OCI-LY3 (cell line): ENCODE measurements around the gene ABHD17A.

Experiments used
- H2AFZ ChIP-seq: fragments of 200-600, 300-600 bp; shearing (Covaris generic); 2 replicates; pipeline ENCODE4 v1.6.0; 2014; ENCODE audit warnings: antibody characterized with exemption, low read depth, low read length
- H3K27ac ChIP-seq: fragments of 200-600, 300-600 bp; sonication (generic); 2 replicates; pipeline ENCODE4 v1.5.1; 2014; ENCODE audit warnings: mild to moderate bottlenecking, low read length, moderate library complexity, mixed read lengths
- H3K27me3 ChIP-seq: fragments of 200-600, 300-600 bp; sonication (generic); 2 replicates; pipeline ENCODE4 v1.6.1; 2014; ENCODE audit warnings: low read depth, low read length, mixed read lengths
- H3K36me3 ChIP-seq: fragments of 200-600, 300-600 bp; sonication (generic); replicated peaks from 2 replicates; pipeline ENCODE3; 2014; ENCODE audit warnings: low read depth, low read length, mixed read lengths
- H3K4me1 ChIP-seq: fragments of 300-600, 200-600 bp; sonication (generic); 2 replicates; pipeline ENCODE4 v1.6.1; 2014; ENCODE audit warnings: low read length, mixed read lengths
- H3K4me2 ChIP-seq: fragments of 200-600, 300-600 bp; sonication (generic); 2 replicates; pipeline ENCODE4 v1.6.1; 2014; ENCODE audit warnings: low read length, mixed read lengths
- H3K4me3 ChIP-seq: fragments of 300-600, 200-600 bp; sonication (generic); 2 replicates; pipeline ENCODE4 v1.5.1; 2014; ENCODE audit warnings: antibody characterized with exemption, mild to moderate bottlenecking, low read length, moderate library complexity
- H3K79me2 ChIP-seq: fragments of 300-600, 200-600 bp; shearing (Covaris generic); 2 replicates; pipeline ENCODE4 v1.6.1; 2014; ENCODE audit warnings: mild to moderate bottlenecking, low read length, mixed read lengths
- H3K9ac ChIP-seq: fragments of 300-600, 200-600 bp; shearing (Covaris generic); 2 replicates; pipeline ENCODE4 v1.6.0; 2014; ENCODE audit warnings: mild to moderate bottlenecking, low read length, moderate library complexity
- H3K9me3 ChIP-seq: fragments of 200-600, 300-600 bp; shearing (Covaris generic); 2 replicates; pipeline ENCODE4 v1.6.1; 2014; ENCODE audit warnings: low read length, mixed read lengths; ENCODE audit not compliant: insufficient read depth
- H4K20me1 ChIP-seq: fragments of 200-600, 300-600 bp; sonication (generic); 2 replicates; pipeline ENCODE4 v1.6.1; 2016; ENCODE audit warnings: low read length, mixed read lengths; ENCODE audit not compliant: insufficient read depth
- CTCF ChIP-seq: fragments of 200-600, 300-600 bp; sonication (generic); IDR thresholded peaks from 2 replicates; pipeline ENCODE4 v1.5.1; 2014; ENCODE audit warnings: antibody characterized with exemption, low read length, low read depth
- EZH2phosphoT487 ChIP-seq: fragments of 200-600 bp; shearing (Covaris generic); IDR thresholded peaks from 2 replicates; pipeline ENCODE4 v1.6.1; 2018; ENCODE audit warnings: antibody characterized with exemption, mixed run types, low read depth

ABHD17A gene

GRCh38 chr19:1856698-1857603, 28.3 kb downstream of the ABHD17A start:
- Histone ChIP-seq H3K79me2 (peaks cover 99% of the 10 kb centered on the region), H3K9me3 (no peaks in the 10 kb centered on the region), H3K27me3 (no peaks in the 10 kb centered on the region), H3K27ac (peak overlapping the region; percentile 89), H3K4me2 (peak overlapping the region; percentile 99), H3K9ac (peak overlapping the region; percentile 97), H3K4me3 (peak overlapping the region; percentile 90), H3K36me3 (no peaks in the 10 kb centered on the region), H4K20me1 (peaks cover 60% of the 10 kb centered on the region), H3K4me1 (peaks cover 77% of the 10 kb centered on the region), H2AFZ (no peak overlapping the region)
- no peak for TF ChIP-seq CTCF
- TF ChIP-seq EZH2phosphoT487: no peak

GRCh38 chr19:1856345-1856697, 29.0 kb downstream of the ABHD17A start:
- H2AFZ ChIP-seq: no peak overlapping the region
- H3K36me3 ChIP-seq: no peaks in the 10 kb centered on the region
- H3K9me3 ChIP-seq: no peaks in the 10 kb centered on the region
- TF ChIP-seq CTCF (no peak), EZH2phosphoT487 (no peak)
- H3K4me2 ChIP-seq: peak overlapping the region; percentile 99
- H3K27ac ChIP-seq: peak overlapping the region; percentile 89
- peaks cover 98% of the 10 kb centered on the region for H3K79me2 ChIP-seq
- no peaks in the 10 kb centered on the region for H3K27me3 ChIP-seq
- peaks cover 54% of the 10 kb centered on the region for H4K20me1 ChIP-seq
- H3K4me3 ChIP-seq: peak overlapping the region; percentile 90
- H3K4me1 ChIP-seq: peaks cover 76% of the 10 kb centered on the region
- H3K9ac ChIP-seq: peak overlapping the region; percentile 97

- Histone ChIP-seq H3K9ac (peak overlapping the region; percentile 97), H3K4me2 (peak overlapping the region; percentile 99), H4K20me1 (peaks cover 49% of the 10 kb centered on the region), H3K36me3 (no peaks in the 10 kb centered on the region), H3K79me2 (peaks cover 95% of the 10 kb centered on the region), H3K27ac (peak overlapping the region; percentile 89), H3K4me3 (peak overlapping the region; percentile 90), H2AFZ (no peak overlapping the region), H3K27me3 (no peaks in the 10 kb centered on the region), H3K4me1 (peaks cover 71% of the 10 kb centered on the region), H3K9me3 (no peaks in the 10 kb centered on the region)
- TF ChIP-seq EZH2phosphoT487 (no peak), CTCF (no peak)
Measured at GRCh38 chr19:1855828-1856255, 29.5 kb downstream of the ABHD17A start.

- peak overlapping the region; percentile 89 for H3K27ac ChIP-seq
Measured at GRCh38 chr19:1855040-1855827, 30.1 kb downstream of the ABHD17A start.

More at GRCh38 chr19:1855040-1855827, 30.1 kb downstream of the ABHD17A start:
- no peak for TF ChIP-seq CTCF
- no peak for TF ChIP-seq EZH2phosphoT487
- Histone ChIP-seq H2AFZ (no peak overlapping the region), H3K4me1 (peaks cover 65% of the 10 kb centered on the region), H3K9me3 (no peaks in the 10 kb centered on the region), H3K4me2 (peak overlapping the region; percentile 99), H3K27me3 (no peaks in the 10 kb centered on the region), H3K36me3 (no peaks in the 10 kb centered on the region), H3K79me2 (peaks cover 89% of the 10 kb centered on the region), H3K9ac (peak overlapping the region; percentile 97), H4K20me1 (peaks cover 43% of the 10 kb centered on the region), H3K4me3 (peak overlapping the region; percentile 90)
